Heart left ventricle (tissue), 13 donors: ENCODE results near the gene RNF4.

Source experiments
- CTCF ChIP-seq, 12 donors: fragments of 200-600 bp; sonication (generic) in 4 of 12; IDR thresholded peaks; one replicate each; pipeline versions ENCODE4 v1.5.0 to v1.8.0; 2018 to 2022; ENCODE audit warnings: antibody characterized with exemption in 12 of 12, mild to moderate bottlenecking in 5 of 12
- POLR2A ChIP-seq, 2 donors: fragments of 450-650 bp; IDR thresholded peaks; one replicate each; pipeline ENCODE4 v1.6.1; 2017; ENCODE audit warnings: antibody characterized with exemption in 2 of 2, mild to moderate bottlenecking in 2 of 2, moderate library complexity in 2 of 2
- donor health status: ischemic (EF 13 %, LVEDD 7.1; RV severe dilation, severe dysfunction).
- donor health status: DM: no; HTN: yes; CAD: no.
- donor health status: DM: no; HTN: no; CAD: no.
- donor health status: ischemic (EF 25% LVEDD 6.9; RV normal size, moderate dysfunction).
- donor health status: ischemic (EF 25% LVEDD 5.7; RV mildly dilated, moderate dysfunction).
- donor health status: ischemic (EF 35%, LVEDD 5.7; RV mildly dilated, moderate dysfunction).
- donor health status: nonischemic (EF 11% LVEDD 7.7; RV severe dilation, severe dysfunction).
- donor health status: DM: yes; HTN: yes; CAD: no.
- donor health status: PGD.
- donor health status: ischemic (EF 29% LVEDD 5.4; RV normal size, mild dysfunction).
- donor health status: nonischemic (EF 23%, LVEDD 6.1; RV moderate dilation, normal function).

GRCh38 chr4:2497324-2497723 lies 28.4 kb downstream of the RNF4 start:
- TF ChIP-seq POLR2A (IDR thresholded peaks at IDR 0.05) (no peak), CTCF (IDR thresholded peaks at IDR 0.05) (no peak)
